Measurements from ENCODE around the gene NKIRAS1. TPM values are rescaled to one million over a fixed set of nuclear protein-coding genes. Genes with fewer than 3 reads are reported as not detected.
"Not testable (repeated sequence)": the region's sequence is repeated elsewhere in the genome, so short reads cannot be mapped to it uniquely, and the experiment has no call there.

Gene NKIRAS1
- polyA plus RNA-seq, 1 experiment, result 5.1 TPM

DNA sequence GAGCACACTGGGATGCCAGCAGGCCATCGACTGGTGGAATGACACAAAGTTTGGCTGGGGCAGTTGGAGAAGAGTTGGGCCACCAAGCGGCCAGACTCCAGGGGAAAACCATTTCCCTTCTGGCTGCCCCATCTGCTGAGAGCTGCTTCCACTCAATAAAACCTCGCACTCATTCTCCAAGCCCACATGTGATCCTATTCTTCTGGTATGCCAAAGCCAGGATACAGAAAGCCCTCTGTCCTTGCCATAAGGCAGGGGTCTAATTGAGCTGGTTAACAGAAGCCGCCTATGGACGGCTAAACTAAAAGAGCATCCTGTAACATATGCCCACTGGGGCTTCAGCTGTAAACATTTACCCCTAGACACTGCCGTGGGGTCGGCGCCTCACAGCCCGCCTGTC lies 55.1 kb downstream of the NKIRAS1 start:
- no peak overlapping the region for H3K4me3 ChIP-seq (ENCODE audit: low read depth, low read length)
- no peak for TF ChIP-seq CTCF (IDR thresholded peaks at IDR 0.05; ENCODE audit: insufficient read depth, low read depth, low read length)
- DNase-seq (ENCODE audit: low read depth), result no peak
- ChIA-PET POLR2A (no interaction called here), CTCF (interaction anchor here (1.1 kb wide), 1 partner anchor 16 kb away, joined by 3 read pairs; no protein-coding TSS in a partner anchor)
- no peaks in the 10 kb centered on the region for H3K27me3 ChIP-seq (ENCODE audit: control insufficient read depth, insufficient read depth, low read length)
- no peaks in the 10 kb centered on the region; the same call in 1 of the 2 replicates for H3K36me3 ChIP-seq (ENCODE audit: control insufficient read depth, insufficient read depth, low read length)

- Histone ChIP-seq H3K27me3 (ENCODE audit: control insufficient read depth, insufficient read depth, low read length) (no peaks in the 10 kb centered on the region), H3K4me3 (ENCODE audit: low read depth, low read length) (no peak overlapping the region), H3K36me3 (ENCODE audit: control insufficient read depth, insufficient read depth, low read length) (no peaks in the 10 kb centered on the region; the same call in 1 of the 2 replicates)
- DNase-seq (ENCODE audit: low read depth), result no peak
- POLR2A ChIA-PET, result no interaction called here
- no peak for TF ChIP-seq CTCF (IDR thresholded peaks at IDR 0.05; ENCODE audit: insufficient read depth, low read depth, low read length)
- CTCF ChIA-PET, result interaction anchor here (1.0 to 1.6 kb wide), 2 partner anchors 10 to 29 kb away, joined by 4 read pairs; no protein-coding TSS in a partner anchor
These were observed 56.9 kb downstream of the NKIRAS1 start for GRCh38 chr3:23859839-23860382.

DNA sequence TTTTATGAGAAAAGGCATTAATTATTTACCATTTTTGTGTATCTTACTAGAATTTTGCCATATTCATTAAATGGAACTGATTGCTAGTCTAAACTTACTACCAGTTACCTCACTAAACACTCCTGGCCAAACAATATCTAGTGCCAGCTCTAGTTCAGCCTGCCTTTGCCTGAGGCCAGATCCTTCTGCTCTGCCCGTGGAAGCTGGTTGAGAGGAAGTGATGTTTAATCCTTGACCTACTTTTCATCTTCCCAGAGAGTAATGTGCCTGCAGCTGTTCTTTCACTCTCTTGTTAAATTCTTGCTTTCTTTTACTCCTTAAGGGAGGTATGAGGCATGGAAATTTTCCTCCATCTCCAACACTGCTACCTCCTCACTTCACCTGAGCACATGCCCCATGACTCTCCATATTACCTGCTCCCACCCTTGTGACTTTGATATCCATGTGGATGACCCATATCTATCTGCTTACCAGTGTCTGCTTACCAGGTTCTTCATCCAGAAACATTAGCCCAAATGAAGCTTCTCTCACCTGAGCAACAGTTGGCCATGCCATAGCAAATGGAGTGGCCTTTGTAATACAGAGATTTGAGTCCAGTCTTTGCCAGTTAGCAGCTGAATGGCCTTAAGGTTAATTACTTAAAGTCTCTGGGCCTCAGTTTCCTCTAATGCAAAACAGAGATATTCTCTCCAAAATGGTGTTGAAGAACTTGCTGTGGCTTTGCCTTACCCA lies 57.6 kb downstream of the NKIRAS1 start:
- no peak for DNase-seq (ENCODE audit: low read depth)
- CTCF ChIA-PET, result interaction anchor here (1.0 to 1.7 kb wide), 3 partner anchors 11 to 30 kb away, joined by 4 to 5 read pairs (median 4); no protein-coding TSS in a partner anchor
- no peak overlapping the region for H3K4me3 ChIP-seq (ENCODE audit: low read depth, low read length)
- no peaks in the 10 kb centered on the region for H3K27me3 ChIP-seq (ENCODE audit: control insufficient read depth, insufficient read depth, low read length)
- no peak for TF ChIP-seq CTCF (IDR thresholded peaks at IDR 0.05; ENCODE audit: insufficient read depth, low read depth, low read length)
- POLR2A ChIA-PET, result no interaction called here
- H3K36me3 ChIP-seq (ENCODE audit: control insufficient read depth, insufficient read depth, low read length), result no peaks in the 10 kb centered on the region; the same call in 1 of the 2 replicates

GRCh38 chr3:23856286-23856685 lies 60.5 kb downstream of the NKIRAS1 start:
- H3K36me3 ChIP-seq (ENCODE audit: control insufficient read depth, insufficient read depth, low read length), result no peaks in the 10 kb centered on the region
- no peak overlapping the region for H3K4me3 ChIP-seq (ENCODE audit: low read depth, low read length)
- ChIA-PET POLR2A (no interaction called here), CTCF (no interaction called here)
- DNase-seq (ENCODE audit: low read depth), result no peak
- TF ChIP-seq CTCF (IDR thresholded peaks at IDR 0.05; ENCODE audit: insufficient read depth, low read depth, low read length), result no peak
- H3K27me3 ChIP-seq (ENCODE audit: control insufficient read depth, insufficient read depth, low read length), result no peaks in the 10 kb centered on the region

DNA sequence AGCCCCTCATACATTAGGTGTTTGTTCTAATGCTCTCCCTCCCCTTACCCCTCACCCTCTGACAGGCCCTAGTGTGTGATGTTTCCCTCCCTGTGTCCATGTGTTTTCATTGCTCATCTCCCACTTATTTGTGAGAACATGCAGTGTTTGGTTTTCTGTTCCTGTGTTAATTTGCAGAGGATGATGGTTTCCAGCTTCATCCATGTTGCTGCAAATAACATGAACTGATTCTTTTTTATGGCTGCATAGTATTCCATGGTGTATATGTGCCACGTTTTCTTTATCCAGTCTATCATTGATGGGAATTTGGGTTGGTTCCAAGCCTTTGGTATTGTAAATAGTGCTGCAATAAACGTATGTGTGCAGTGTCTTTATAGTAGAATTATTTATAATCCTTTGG lies 67.3 kb downstream of the NKIRAS1 start:
- H3K4me3 ChIP-seq (ENCODE audit: low read depth, low read length); POLR2A ChIA-PET; DNase-seq (ENCODE audit: low read depth); H3K36me3 ChIP-seq (ENCODE audit: control insufficient read depth, insufficient read depth, low read length); H3K27me3 ChIP-seq (ENCODE audit: control insufficient read depth, insufficient read depth, low read length): not testable (repeated sequence)
- CTCF ChIA-PET, result interaction anchor here (0.5 kb wide), 1 partner anchor 19 kb away, joined by 3 read pairs; no protein-coding TSS in a partner anchor
